GM12878 (cell line): Measurements from ENCODE around the gene COG1. TPM values are rescaled to one million over a fixed set of nuclear protein-coding genes. Genes with fewer than 3 reads are reported as not detected.
A peak's percentile ranks its signal among the peaks of the same experiment; 100 is the strongest.

ENCODE experiments used
- ASH2L ChIP-seq: fragments of 300-600, 200-600 bp; sonication (generic); IDR thresholded peaks from 2 replicates; pipeline ENCODE4 v1.6.1; 2017; ENCODE audit warnings: low read depth, mild to moderate bottlenecking, borderline replicate concordance
- BACH1 ChIP-seq: fragments of 450-650 bp; IDR thresholded peaks from 2 replicates; pipeline ENCODE4 v1.6.1; 2017; ENCODE audit warnings: mild to moderate bottlenecking, borderline replicate concordance
- BMI1 ChIP-seq: fragments of 450-650 bp; IDR thresholded peaks from 2 replicates; pipeline ENCODE4 v1.6.1; 2016; ENCODE audit warnings: mild to moderate bottlenecking, moderate library complexity, borderline replicate concordance
- CBFB ChIP-seq: IDR thresholded peaks from 2 replicates; pipeline ENCODE4 v1.6.1; 2016; ENCODE audit warnings: antibody characterized with exemption, low read depth
- HDAC2 ChIP-seq: fragments of 200-600 bp; sonication (generic); IDR thresholded peaks from 2 replicates; pipeline ENCODE4 v1.6.1; 2017
- NRF1 ChIP-seq: conservative IDR thresholded peaks from 2 replicates; pipeline ENCODE4 v1.6.1; 2011; ENCODE audit warnings: mild to moderate bottlenecking, low read depth, low read length, improper control_type of control experiment
- PAX8 ChIP-seq: fragments of 450-650 bp; IDR thresholded peaks from 2 replicates; pipeline ENCODE4 v1.6.1; 2017; ENCODE audit warnings: mild to moderate bottlenecking, moderate library complexity
- PKNOX1 ChIP-seq: fragments of 450-650 bp; IDR thresholded peaks from 2 replicates; pipeline ENCODE4 v1.6.1; 2016; ENCODE audit warnings: mild to moderate bottlenecking
- POLR2AphosphoS2 ChIP-seq: IDR thresholded peaks from 2 replicates; pipeline ENCODE4 v1.6.1; 2011; ENCODE audit warnings: low read depth, mild to moderate bottlenecking, low read length, improper control_type of control experiment, moderate library complexity
- POU2F2 ChIP-seq: IDR thresholded peaks from 3 replicates; pipeline ENCODE4 v1.6.1; 2011; ENCODE audit warnings: low read depth, mild to moderate bottlenecking, low read length, borderline replicate concordance
- SMAD5 ChIP-seq: IDR thresholded peaks from 2 replicates; pipeline ENCODE4 v1.6.1; 2016; ENCODE audit warnings: antibody characterized with exemption, low read depth
- STAT1 ChIP-seq: fragments of 450-650 bp; conservative IDR thresholded peaks from 2 replicates; pipeline ENCODE4 v1.6.1; 2014; ENCODE audit warnings: antibody characterized with exemption, mild to moderate bottlenecking
- STAT3 ChIP-seq: IDR thresholded peaks from 2 replicates; pipeline ENCODE4 v1.6.1; 2011; ENCODE audit warnings: low read depth, low read length, improper control_type of control experiment
- SUZ12 ChIP-seq: fragments of 200-600 bp; sonication (generic); IDR thresholded peaks from one replicate; pipeline ENCODE4 v1.6.1; 2018; ENCODE audit warnings: antibody characterized with exemption, mild to moderate bottlenecking; ENCODE audit not compliant: unreplicated experiment
- TARDBP ChIP-seq: IDR thresholded peaks from 2 replicates; pipeline ENCODE4 v1.6.1; 2016; ENCODE audit warnings: borderline replicate concordance
- WRNIP1 ChIP-seq: IDR thresholded peaks from 2 replicates; pipeline ENCODE4 v1.6.1; 2011; ENCODE audit warnings: low read depth, low read length, improper control_type of control experiment, borderline replicate concordance
- ZNF622 ChIP-seq: fragments of 450-650 bp; IDR thresholded peaks from 2 replicates; pipeline ENCODE4 v1.6.1; 2017; ENCODE audit warnings: mild to moderate bottlenecking, inconsistent platforms
- polyA plus RNA-seq, 11 experiments: library from polyadenylated mRNA; depleted of rRNA in 4 of 11; unstranded in 6 of 11; stranded (reverse) in 5 of 11; fragments of >200 nt; fragmentation: Nextera tagmentation in 4 of 11; fragmentation: Illumina TruSeq in 1 of 11; extraction: Ambion mirVana in 4 of 11; extraction: Trizol in 1 of 11; gene quantifications; 1 replicate in 1 of 11; 2 replicates in 10 of 11; pipeline versions ENCODE4 v1.2.1 to v1.2.3, GENCODE V29; 2011 to 2016; ENCODE audit warnings: inconsistent platforms in 2 of 11, missing spikeins in 2 of 11, low read depth in 1 of 11
- total RNA-seq, 4 experiments: library from RNA; depleted of rRNA in 3 of 4; stranded (reverse); fragments of >200 nt in 3 of 4; fragmentation: Illumina TruSeq in 1 of 4; extraction: Trizol in 1 of 4; gene quantifications; 2 replicates each; pipeline versions ENCODE4 v1.2.1 to v1.2.3, GENCODE V29; 2013 to 2021
- TF ChIP-seq, protein P1 (sequence below): IDR thresholded peaks from 2 replicates; pipeline ENCODE4 v1.6.1; 2012; ENCODE audit warnings: low read depth, low read length, improper control_type of control experiment
- TF ChIP-seq, protein P2 (sequence below): IDR thresholded peaks from 2 replicates; pipeline ENCODE4 v1.6.1; 2011; ENCODE audit warnings: borderline replicate concordance, low read depth, mild to moderate bottlenecking, moderate library complexity, mixed read lengths, low read length; ENCODE audit not compliant: insufficient read depth; ENCODE audit errors: extremely low read length
- TF ChIP-seq, protein P3 (sequence below): IDR thresholded peaks from 2 replicates; pipeline ENCODE4 v1.6.1; 2012; ENCODE audit warnings: low read depth, low read length, improper control_type of control experiment
- TF ChIP-seq, protein P4 (sequence below): fragments of 450-650 bp; IDR thresholded peaks from 2 replicates; pipeline ENCODE4 v1.6.1; 2017; ENCODE audit warnings: mild to moderate bottlenecking, moderate library complexity
- TF ChIP-seq, protein P5 (sequence below): IDR thresholded peaks from 2 replicates; pipeline ENCODE4 v1.6.1; 2011; ENCODE audit warnings: mild to moderate bottlenecking, low read depth, low read length, moderate library complexity; ENCODE audit not compliant: insufficient replicate concordance

The COG1 gene
- total and polyA plus RNA-seq, 10 of the 15 experiments (the other 5 are each of a cell fraction or from before 2014, with no cell fraction given): 10.5 to 24.1 (median 18.1) TPM

DNA sequence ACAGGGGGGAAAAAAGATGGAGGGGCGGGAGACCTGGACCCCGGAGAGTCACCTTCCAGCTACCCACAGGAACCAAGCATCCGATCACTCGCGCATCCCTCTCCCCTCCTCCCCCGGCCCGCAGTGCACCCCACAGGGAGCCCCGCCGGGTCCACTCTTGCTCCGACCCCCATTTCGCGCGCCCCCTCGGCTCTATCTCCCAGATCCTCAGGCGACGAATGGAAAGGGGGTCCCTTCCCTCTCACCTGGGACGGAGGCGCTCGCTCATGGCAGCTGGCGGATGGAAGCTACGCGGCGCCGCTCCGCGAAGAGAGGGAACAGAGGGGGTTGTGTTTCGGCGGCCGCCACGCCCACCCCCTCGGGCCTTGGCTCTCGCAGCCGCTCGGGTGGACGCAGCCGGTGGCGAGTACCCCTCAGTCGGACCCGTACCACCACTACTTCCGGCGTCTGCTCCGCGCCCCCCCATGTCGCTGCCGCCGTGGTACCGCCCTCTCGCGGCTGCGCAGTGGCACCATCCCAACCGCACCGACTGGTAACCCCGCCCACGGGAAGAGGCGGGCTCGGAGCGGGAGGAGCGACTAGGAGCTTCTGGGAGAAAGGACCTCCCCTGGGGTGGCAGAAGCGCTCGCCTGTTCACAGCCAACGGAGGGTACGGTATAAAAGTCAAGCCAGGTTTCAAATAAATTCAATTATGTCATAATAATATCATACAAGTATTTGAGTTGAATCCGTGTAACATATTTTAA is 39.2 kb downstream of the COG1 start (continued):
- TF ChIP-seq ASH2L: no peak; the same call in 1 of the 2 replicates
- no peak for TF ChIP-seq ZNF622
- TF ChIP-seq SUZ12: no peak
- no peak for TF ChIP-seq PAX8
- peak; percentile 32; the same call in 1 of the 2 replicates for TF ChIP-seq PKNOX1
- no peak for TF ChIP-seq BMI1
- TF ChIP-seq STAT1: 0 out of 2 replicates have a peak, but pooled peaks have one; percentile 23
- TF ChIP-seq CBFB: 0 out of 2 replicates have a peak, but pooled peaks have one; percentile 46
- TF ChIP-seq POU2F2: no peak
- TF ChIP-seq, protein P1, sequence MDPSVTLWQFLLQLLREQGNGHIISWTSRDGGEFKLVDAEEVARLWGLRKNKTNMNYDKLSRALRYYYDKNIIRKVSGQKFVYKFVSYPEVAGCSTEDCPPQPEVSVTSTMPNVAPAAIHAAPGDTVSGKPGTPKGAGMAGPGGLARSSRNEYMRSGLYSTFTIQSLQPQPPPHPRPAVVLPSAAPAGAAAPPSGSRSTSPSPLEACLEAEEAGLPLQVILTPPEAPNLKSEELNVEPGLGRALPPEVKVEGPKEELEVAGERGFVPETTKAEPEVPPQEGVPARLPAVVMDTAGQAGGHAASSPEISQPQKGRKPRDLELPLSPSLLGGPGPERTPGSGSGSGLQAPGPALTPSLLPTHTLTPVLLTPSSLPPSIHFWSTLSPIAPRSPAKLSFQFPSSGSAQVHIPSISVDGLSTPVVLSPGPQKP: peak; percentile 92
- TF ChIP-seq SMAD5: 0 out of 2 replicates have a peak, but pooled peaks have one; percentile 53
- TF ChIP-seq BACH1: peak; percentile 73; the same call in 1 of the 2 replicates
- TF ChIP-seq, protein P2, sequence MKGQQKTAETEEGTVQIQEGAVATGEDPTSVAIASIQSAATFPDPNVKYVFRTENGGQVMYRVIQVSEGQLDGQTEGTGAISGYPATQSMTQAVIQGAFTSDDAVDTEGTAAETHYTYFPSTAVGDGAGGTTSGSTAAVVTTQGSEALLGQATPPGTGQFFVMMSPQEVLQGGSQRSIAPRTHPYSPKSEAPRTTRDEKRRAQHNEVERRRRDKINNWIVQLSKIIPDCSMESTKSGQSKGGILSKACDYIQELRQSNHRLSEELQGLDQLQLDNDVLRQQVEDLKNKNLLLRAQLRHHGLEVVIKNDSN: no peak
- TF ChIP-seq POLR2AphosphoS2: peak; percentile 67; the same call in 1 of the 2 replicates
- no peak for TF ChIP-seq TARDBP
- TF ChIP-seq, protein P3, sequence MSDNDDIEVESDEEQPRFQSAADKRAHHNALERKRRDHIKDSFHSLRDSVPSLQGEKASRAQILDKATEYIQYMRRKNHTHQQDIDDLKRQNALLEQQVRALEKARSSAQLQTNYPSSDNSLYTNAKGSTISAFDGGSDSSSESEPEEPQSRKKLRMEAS: peak; percentile 74; the same call in 1 of the 2 replicates
- TF ChIP-seq, protein P4, sequence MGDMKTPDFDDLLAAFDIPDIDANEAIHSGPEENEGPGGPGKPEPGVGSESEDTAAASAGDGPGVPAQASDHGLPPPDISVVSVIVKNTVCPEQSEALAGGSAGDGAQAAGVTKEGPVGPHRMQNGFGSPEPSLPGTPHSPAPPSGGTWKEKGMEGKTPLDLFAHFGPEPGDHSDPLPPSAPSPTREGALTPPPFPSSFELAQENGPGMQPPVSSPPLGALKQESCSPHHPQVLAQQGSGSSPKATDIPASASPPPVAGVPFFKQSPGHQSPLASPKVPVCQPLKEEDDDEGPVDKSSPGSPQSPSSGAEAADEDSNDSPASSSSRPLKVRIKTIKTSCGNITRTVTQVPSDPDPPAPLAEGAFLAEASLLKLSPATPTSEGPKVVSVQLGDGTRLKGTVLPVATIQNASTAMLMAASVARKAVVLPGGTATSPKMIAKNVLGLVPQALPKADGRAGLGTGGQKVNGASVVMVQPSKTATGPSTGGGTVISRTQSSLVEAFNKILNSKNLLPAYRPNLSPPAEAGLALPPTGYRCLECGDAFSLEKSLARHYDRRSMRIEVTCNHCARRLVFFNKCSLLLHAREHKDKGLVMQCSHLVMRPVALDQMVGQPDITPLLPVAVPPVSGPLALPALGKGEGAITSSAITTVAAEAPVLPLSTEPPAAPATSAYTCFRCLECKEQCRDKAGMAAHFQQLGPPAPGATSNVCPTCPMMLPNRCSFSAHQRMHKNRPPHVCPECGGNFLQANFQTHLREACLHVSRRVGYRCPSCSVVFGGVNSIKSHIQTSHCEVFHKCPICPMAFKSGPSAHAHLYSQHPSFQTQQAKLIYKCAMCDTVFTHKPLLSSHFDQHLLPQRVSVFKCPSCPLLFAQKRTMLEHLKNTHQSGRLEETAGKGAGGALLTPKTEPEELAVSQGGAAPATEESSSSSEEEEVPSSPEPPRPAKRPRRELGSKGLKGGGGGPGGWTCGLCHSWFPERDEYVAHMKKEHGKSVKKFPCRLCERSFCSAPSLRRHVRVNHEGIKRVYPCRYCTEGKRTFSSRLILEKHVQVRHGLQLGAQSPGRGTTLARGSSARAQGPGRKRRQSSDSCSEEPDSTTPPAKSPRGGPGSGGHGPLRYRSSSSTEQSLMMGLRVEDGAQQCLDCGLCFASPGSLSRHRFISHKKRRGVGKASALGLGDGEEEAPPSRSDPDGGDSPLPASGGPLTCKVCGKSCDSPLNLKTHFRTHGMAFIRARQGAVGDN: 0 out of 2 replicates have a peak, but pooled peaks have one; percentile 21
- no peak for TF ChIP-seq WRNIP1
- TF ChIP-seq HDAC2: no peak
- TF ChIP-seq, protein P5, sequence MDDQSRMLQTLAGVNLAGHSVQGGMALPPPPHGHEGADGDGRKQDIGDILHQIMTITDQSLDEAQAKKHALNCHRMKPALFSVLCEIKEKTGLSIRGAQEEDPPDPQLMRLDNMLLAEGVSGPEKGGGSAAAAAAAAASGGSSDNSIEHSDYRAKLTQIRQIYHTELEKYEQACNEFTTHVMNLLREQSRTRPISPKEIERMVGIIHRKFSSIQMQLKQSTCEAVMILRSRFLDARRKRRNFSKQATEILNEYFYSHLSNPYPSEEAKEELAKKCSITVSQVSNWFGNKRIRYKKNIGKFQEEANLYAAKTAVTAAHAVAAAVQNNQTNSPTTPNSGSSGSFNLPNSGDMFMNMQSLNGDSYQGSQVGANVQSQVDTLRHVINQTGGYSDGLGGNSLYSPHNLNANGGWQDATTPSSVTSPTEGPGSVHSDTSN: no peak
- TF ChIP-seq NRF1: peak; percentile 95
- TF ChIP-seq STAT3: no peak
